Progenitor cell of endocrine pancreas (in vitro differentiated cells): Measurements from ENCODE around the gene SPATA31A6. TPM values are rescaled to one million over a fixed set of nuclear protein-coding genes. Genes with fewer than 3 reads are reported as not detected.

Experiments
- total RNA-seq: library from RNA; stranded (reverse); gene quantifications from 2 replicates; pipeline ENCODE4 v1.2.1, GENCODE V29; 2021

The SPATA31A6 gene
- total RNA-seq, 1 donor from 2014 or later: not detected

Other genes with a start within 250 kb of the SPATA31A6 start
- gene CNTNAP3B, start 54.2 kb upstream of the SPATA31A6 start, total RNA-seq: 7.0 and 7.4 TPM in 2 replicates